SU-DHL-6 (cell line): Measurements from ENCODE around the gene AOX1.

Source experiments
- H2AFZ ChIP-seq: fragments of 200-600 bp; sonication (generic); 2 replicates; pipeline ENCODE4 v1.6.1; 2014; ENCODE audit warnings: low read depth, mild to moderate bottlenecking, moderate library complexity, mixed read lengths, antibody characterized with exemption, low read length; ENCODE audit not compliant: severe bottlenecking
- H3F3A ChIP-seq: fragments of 200-600 bp; shearing (Covaris generic); 2 replicates; pipeline ENCODE4 v1.6.0; 2016; ENCODE audit warnings: antibody characterized with exemption, mild to moderate bottlenecking; ENCODE audit not compliant: insufficient read depth
- H3K27ac ChIP-seq: fragments of 200-600 bp; sonication (generic); 2 replicates; pipeline ENCODE4 v1.5.1; 2016; ENCODE audit warnings: low read depth, mild to moderate bottlenecking, low read length, moderate library complexity, mixed read lengths
- H3K27me3 ChIP-seq: fragments of 200-600 bp; sonication (generic), shearing (Covaris generic); 2 replicates; pipeline ENCODE4 v1.6.0; 2014; ENCODE audit warnings: mild to moderate bottlenecking, low read length
- H3K36me3 ChIP-seq: fragments of 200-600 bp; sonication (generic); 2 replicates; pipeline ENCODE4 v1.6.1; 2014; ENCODE audit warnings: mild to moderate bottlenecking, low read length, mixed read lengths
- H3K4me2 ChIP-seq: fragments of 300-600, 200-600 bp; shearing (Covaris generic), sonication (generic); 2 replicates; pipeline ENCODE4 v1.6.0; 2014; ENCODE audit warnings: low read length, low read depth, mild to moderate bottlenecking; ENCODE audit not compliant: poor library complexity, severe bottlenecking
- H3K4me3 ChIP-seq: fragments of 200-600 bp; sonication (generic); 2 replicates; pipeline ENCODE4 v1.5.1; 2014; ENCODE audit warnings: antibody characterized with exemption, low read length, mild to moderate bottlenecking, mixed read lengths; ENCODE audit not compliant: insufficient read depth, poor library complexity, severe bottlenecking
- H3K79me2 ChIP-seq: fragments of 200-600 bp; sonication (generic); 2 replicates; pipeline ENCODE4 v1.6.1; 2014; ENCODE audit warnings: mild to moderate bottlenecking, low read length, moderate library complexity; ENCODE audit not compliant: insufficient read depth
- H3K9ac ChIP-seq: fragments of 200-600 bp; sonication (generic); 2 replicates; pipeline ENCODE4 v1.7.0; 2014; ENCODE audit warnings: mild to moderate bottlenecking, low read length
- H3K9me2 ChIP-seq: fragments of 200-600 bp; sonication (generic); replicated peaks from 2 replicates; pipeline ENCODE4 v1.6.1; 2014; ENCODE audit warnings: low read length; ENCODE audit not compliant: insufficient read depth
- H3K9me3 ChIP-seq: fragments of 200-600 bp; sonication (generic); 2 replicates; pipeline ENCODE4 v1.6.1; 2014; ENCODE audit warnings: low read length, mixed read lengths; ENCODE audit not compliant: insufficient read depth
- H4K20me1 ChIP-seq: fragments of 200-600 bp; sonication (generic); 2 replicates; pipeline ENCODE4 v1.6.1; 2014; ENCODE audit warnings: low read depth, mild to moderate bottlenecking, antibody characterized with exemption, low read length, moderate library complexity, mixed read lengths
- CTCF ChIP-seq: fragments of 200-600 bp; sonication (generic); IDR thresholded peaks from one replicate; pipeline ENCODE4 v1.5.1; 2017; ENCODE audit warnings: antibody characterized with exemption, mild to moderate bottlenecking, low read length, moderate library complexity; ENCODE audit not compliant: insufficient read depth, poor library complexity, severe bottlenecking
- EZH2phosphoT487 ChIP-seq: fragments of 200-600 bp; sonication (generic), shearing (Covaris generic); conservative IDR thresholded peaks from 2 replicates; pipeline ENCODE4 v1.6.1; 2018; ENCODE audit warnings: mild to moderate bottlenecking, antibody characterized with exemption, low read length, moderate library complexity, mixed read lengths

The AOX1 gene

GRCh38 chr2:200618590-200619021, 32.8 kb downstream of the AOX1 start:
- H3K27me3 ChIP-seq: no peaks in the 10 kb centered on the region
- no peak for TF ChIP-seq EZH2phosphoT487
- TF ChIP-seq CTCF: no peak
- no peaks in the 10 kb centered on the region for H3K9me3 ChIP-seq
- no peak overlapping the region for H3K9ac ChIP-seq
- H3K9me2 ChIP-seq: no peaks in the 10 kb centered on the region
- H3K4me2 ChIP-seq: no peak overlapping the region
- no peak overlapping the region for H2AFZ ChIP-seq
- H4K20me1 ChIP-seq: no peaks in the 10 kb centered on the region
- H3F3A ChIP-seq: no peaks in the 10 kb centered on the region
- no peak overlapping the region for H3K4me3 ChIP-seq
- H3K79me2 ChIP-seq: no peaks in the 10 kb centered on the region
- no peaks in the 10 kb centered on the region for H3K36me3 ChIP-seq
- H3K27ac ChIP-seq: no peak overlapping the region

GRCh38 chr2:200619279-200619678, 33.5 kb downstream of the AOX1 start:
- H4K20me1 ChIP-seq: no peaks in the 10 kb centered on the region
- H3K9me3 ChIP-seq: no peaks in the 10 kb centered on the region
- no peaks in the 10 kb centered on the region for H3K9me2 ChIP-seq
- no peaks in the 10 kb centered on the region for H3K36me3 ChIP-seq
- TF ChIP-seq EZH2phosphoT487: no peak
- TF ChIP-seq CTCF: no peak
- H3K9ac ChIP-seq: no peak overlapping the region
- H3K27ac ChIP-seq: no peak overlapping the region
- H3K4me3 ChIP-seq: no peak overlapping the region
- no peaks in the 10 kb centered on the region for H3F3A ChIP-seq
- no peaks in the 10 kb centered on the region for H3K79me2 ChIP-seq
- no peak overlapping the region for H2AFZ ChIP-seq
- H3K27me3 ChIP-seq: no peaks in the 10 kb centered on the region
- H3K4me2 ChIP-seq: no peak overlapping the region

GRCh38 chr2:200620606-200621390, 35.0 kb downstream of the AOX1 start:
- Histone ChIP-seq H3K9me3 (no peaks in the 10 kb centered on the region), H3K27ac (no peak overlapping the region)
- TF ChIP-seq CTCF (no peak), EZH2phosphoT487 (no peak)

More at GRCh38 chr2:200620606-200621390, 35.0 kb downstream of the AOX1 start:
- H3F3A ChIP-seq: no peaks in the 10 kb centered on the region
- H3K36me3 ChIP-seq: no peaks in the 10 kb centered on the region
- no peaks in the 10 kb centered on the region for H3K27me3 ChIP-seq
- no peak overlapping the region for H3K4me2 ChIP-seq
- H3K79me2 ChIP-seq: no peaks in the 10 kb centered on the region
- no peaks in the 10 kb centered on the region for H4K20me1 ChIP-seq
- H2AFZ ChIP-seq: no peak overlapping the region
- H3K9me2 ChIP-seq: no peaks in the 10 kb centered on the region
- no peak overlapping the region for H3K9ac ChIP-seq
- H3K4me3 ChIP-seq: no peak overlapping the region
